Neural progenitor cell (in vitro differentiated cells): Measurements from ENCODE around the gene GDPD2. TPM values are rescaled to one million over a fixed set of nuclear protein-coding genes. Genes with fewer than 3 reads are reported as not detected.

Experiments
- DNase-seq: peaks from one replicate; pipeline ENCODE4 v3.0.0-alpha.2; 2016; ENCODE audit warnings: low spot score
- H2AFZ ChIP-seq: fragments of 200-600 bp; sonication (generic); replicated peaks from 2 replicates; pipeline ENCODE4 v1.6.1; 2016; ENCODE audit warnings: antibody characterized with exemption
- H3F3A ChIP-seq: fragments of 200-600 bp; sonication (generic); 2 replicates; pipeline ENCODE4 v1.6.1; 2016; ENCODE audit warnings: antibody characterized with exemption, low read depth
- H3K27ac ChIP-seq: fragments of 200-600 bp; sonication (generic); 2 replicates; pipeline ENCODE4 v1.5.1; 2016; ENCODE audit warnings: mild to moderate bottlenecking
- H3K27me3 ChIP-seq: fragments of 200-600 bp; sonication (generic); 2 replicates; pipeline ENCODE4 v1.6.1; 2016; ENCODE audit warnings: mild to moderate bottlenecking, moderate library complexity
- H3K36me3 ChIP-seq: fragments of 200-600 bp; sonication (generic); 2 replicates; pipeline ENCODE4 v1.5.1; 2016
- H3K4me1 ChIP-seq: fragments of 200-600 bp; sonication (generic); 2 replicates; pipeline ENCODE4 v1.6.1; 2016; ENCODE audit warnings: mixed run types
- H3K4me2 ChIP-seq: fragments of 200-600 bp; sonication (generic); 2 replicates; pipeline ENCODE4 v1.6.1; 2016
- H3K4me3 ChIP-seq: fragments of 200-600 bp; sonication (generic); 2 replicates; pipeline ENCODE4 v1.5.1; 2016
- H3K79me2 ChIP-seq: fragments of 200-600 bp; sonication (generic); 2 replicates; pipeline ENCODE4 v1.6.1; 2016; ENCODE audit warnings: low read depth
- H3K9ac ChIP-seq: fragments of 200-600 bp; sonication (generic); 2 replicates; pipeline ENCODE4 v1.6.1; 2016
- H3K9me3 ChIP-seq: fragments of 200-600 bp; sonication (generic); 2 replicates; pipeline ENCODE4 v1.5.1; 2016; ENCODE audit warnings: low read depth
- H4K20me1 ChIP-seq: fragments of 200-600 bp; sonication (generic); 2 replicates; pipeline ENCODE4 v1.6.1; 2016; ENCODE audit warnings: low read depth
- H3K27ac Mint-ChIP-seq: 3 replicates; pipeline ENCODE4 v1.8.0; 2021; ENCODE audit warnings: mixed read lengths
- H3K27me3 Mint-ChIP-seq: 2 replicates; pipeline ENCODE4 v1.8.0; 2022; ENCODE audit warnings: low read depth, mild to moderate bottlenecking, inconsistent platforms, moderate library complexity, mixed read lengths; ENCODE audit not compliant: insufficient read depth
- H3K36me3 Mint-ChIP-seq: 3 replicates; pipeline ENCODE4 v1.8.0; 2021; ENCODE audit warnings: mixed read lengths
- H3K4me1 Mint-ChIP-seq: 3 replicates; pipeline ENCODE4 v1.8.0; 2021; ENCODE audit warnings: mixed read lengths
- H3K4me3 Mint-ChIP-seq: 3 replicates; pipeline ENCODE4 v1.8.0; 2021; ENCODE audit warnings: mild to moderate bottlenecking, moderate library complexity, mixed read lengths
- H3K9me3 Mint-ChIP-seq: 3 replicates; pipeline ENCODE4 v1.8.0; 2020; ENCODE audit warnings: mixed read lengths
- EZH2 ChIP-seq: fragments of 200-600 bp; sonication (generic); IDR thresholded peaks from 2 replicates; pipeline ENCODE4 v1.6.1; 2017; ENCODE audit warnings: antibody characterized with exemption, mild to moderate bottlenecking, moderate library complexity
- EZH2phosphoT487 ChIP-seq: fragments of 200-600 bp; sonication (generic); IDR thresholded peaks from 2 replicates; pipeline ENCODE4 v1.6.1; 2017; ENCODE audit warnings: antibody characterized with exemption
- total RNA-seq: library from RNA; depleted of rRNA; stranded (reverse); fragments of >200 nt; gene quantifications from 2 replicates; pipeline ENCODE4 v1.2.3, GENCODE V29; 2015; ENCODE audit warnings: low replicate concordance
- TF ChIP-seq, protein P1 (sequence below): fragments of 200-600 bp; sonication (generic); IDR thresholded peaks from 2 replicates; pipeline ENCODE4 v1.5.1; 2017; ENCODE audit warnings: antibody characterized with exemption, mild to moderate bottlenecking

The GDPD2 gene
- total RNA-seq, 1 donor from 2014 or later: 1.3 TPM

DNA sequence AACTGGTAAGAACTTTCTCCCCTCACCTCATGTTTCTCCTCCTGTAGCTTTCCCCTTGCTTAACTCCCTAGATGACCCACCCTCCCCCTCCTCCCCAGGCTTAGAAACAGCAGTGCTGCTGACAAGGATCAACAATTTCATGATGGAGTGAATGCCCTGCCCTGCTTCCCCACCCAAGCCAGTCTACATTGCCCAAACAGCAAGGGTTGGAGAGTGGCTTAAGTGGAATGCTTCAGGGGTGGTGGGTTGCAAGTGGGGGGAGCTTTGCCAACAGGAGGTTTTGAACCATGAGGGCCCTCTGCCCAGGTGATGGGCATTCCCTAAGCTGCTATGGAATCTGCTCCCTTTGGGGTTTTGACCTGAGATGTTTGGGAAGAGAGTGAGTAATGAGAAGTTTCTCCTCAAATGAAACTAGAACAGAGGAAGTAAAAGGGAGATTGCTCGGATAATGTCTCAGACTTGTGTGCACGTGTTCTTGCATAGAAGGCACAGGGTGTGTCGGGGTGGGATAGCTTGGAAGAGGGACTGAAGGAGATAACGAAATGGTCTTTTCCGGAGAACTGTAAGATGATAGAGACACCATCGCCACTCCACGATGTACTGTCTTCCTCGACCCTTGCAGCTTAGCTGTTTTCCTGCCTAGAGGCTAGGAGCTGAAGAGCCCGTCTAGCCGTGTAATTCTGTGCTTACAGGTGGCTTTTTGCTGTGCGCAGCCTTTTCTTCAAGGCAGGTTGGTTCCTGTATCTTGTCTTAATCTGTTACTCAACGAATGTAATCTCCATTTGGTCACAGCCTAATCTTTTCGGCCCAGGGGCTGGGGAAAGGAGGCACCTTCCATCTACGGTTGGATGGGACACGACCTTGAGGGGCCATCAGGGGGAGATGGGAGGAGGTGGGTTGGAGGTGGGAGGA is 10.1 kb downstream of the GDPD2 start:
- Mint-ChIP-seq H3K36me3 (peaks cover 7% of the 10 kb centered on the region), H3K9me3 (peaks cover 6% of the 10 kb centered on the region), H3K27ac (no peak overlapping the region)

GRCh38 chrX:70433848-70434351 is 10.8 kb downstream of the GDPD2 start:
- Mint-ChIP-seq H3K27me3 (peaks cover 10% of the 10 kb centered on the region), H3K4me3 (peak overlapping the region; percentile 90), H3K9me3 (peaks cover 6% of the 10 kb centered on the region), H3K36me3 (peaks cover 7% of the 10 kb centered on the region), H3K4me1 (peaks cover 14% of the 10 kb centered on the region), H3K27ac (no peak overlapping the region)
- H3K4me3 ChIP-seq: peak overlapping the region; percentile 61
- H3K79me2 ChIP-seq: no peaks in the 10 kb centered on the region
- no peak overlapping the region for H3K27ac ChIP-seq
- DNase-seq: peak; percentile 83
- H3K9me3 ChIP-seq: no peaks in the 10 kb centered on the region
- no peaks in the 10 kb centered on the region for H3F3A ChIP-seq
- no peaks in the 10 kb centered on the region for H3K4me1 ChIP-seq
- peak overlapping the region; percentile 74 for H3K4me2 ChIP-seq
- TF ChIP-seq, protein P1, sequence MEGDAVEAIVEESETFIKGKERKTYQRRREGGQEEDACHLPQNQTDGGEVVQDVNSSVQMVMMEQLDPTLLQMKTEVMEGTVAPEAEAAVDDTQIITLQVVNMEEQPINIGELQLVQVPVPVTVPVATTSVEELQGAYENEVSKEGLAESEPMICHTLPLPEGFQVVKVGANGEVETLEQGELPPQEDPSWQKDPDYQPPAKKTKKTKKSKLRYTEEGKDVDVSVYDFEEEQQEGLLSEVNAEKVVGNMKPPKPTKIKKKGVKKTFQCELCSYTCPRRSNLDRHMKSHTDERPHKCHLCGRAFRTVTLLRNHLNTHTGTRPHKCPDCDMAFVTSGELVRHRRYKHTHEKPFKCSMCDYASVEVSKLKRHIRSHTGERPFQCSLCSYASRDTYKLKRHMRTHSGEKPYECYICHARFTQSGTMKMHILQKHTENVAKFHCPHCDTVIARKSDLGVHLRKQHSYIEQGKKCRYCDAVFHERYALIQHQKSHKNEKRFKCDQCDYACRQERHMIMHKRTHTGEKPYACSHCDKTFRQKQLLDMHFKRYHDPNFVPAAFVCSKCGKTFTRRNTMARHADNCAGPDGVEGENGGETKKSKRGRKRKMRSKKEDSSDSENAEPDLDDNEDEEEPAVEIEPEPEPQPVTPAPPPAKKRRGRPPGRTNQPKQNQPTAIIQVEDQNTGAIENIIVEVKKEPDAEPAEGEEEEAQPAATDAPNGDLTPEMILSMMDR: peak; percentile 68
- no peak for TF ChIP-seq EZH2
- H4K20me1 ChIP-seq: no peaks in the 10 kb centered on the region
- H3K27me3 ChIP-seq: no peaks in the 10 kb centered on the region
- H3K9ac ChIP-seq: no peak overlapping the region
- no peaks in the 10 kb centered on the region for H3K36me3 ChIP-seq
- peak overlapping the region; percentile 85 for H2AFZ ChIP-seq

More for the DNA sequence above, 10.1 kb downstream of the GDPD2 start:
- Histone ChIP-seq H3K9me3 (no peaks in the 10 kb centered on the region), H3K4me1 (no peaks in the 10 kb centered on the region), H3K27me3 (no peaks in the 10 kb centered on the region), H3K9ac (no peak overlapping the region), H3K27ac (no peak overlapping the region), H3K36me3 (no peaks in the 10 kb centered on the region), H2AFZ (peak overlapping the region; percentile 26), H3K79me2 (no peaks in the 10 kb centered on the region), H3K4me3 (peak overlapping the region; percentile 61), H4K20me1 (no peaks in the 10 kb centered on the region), H3K4me2 (peak overlapping the region; percentile 74), H3F3A (no peaks in the 10 kb centered on the region)
- H3K4me3 Mint-ChIP-seq: peak overlapping the region; percentile 68
- DNase-seq: no peak
- TF ChIP-seq, protein P1: no peak
- TF ChIP-seq EZH2phosphoT487 (no peak), EZH2 (no peak)
- H3K27me3 Mint-ChIP-seq: peaks cover 10% of the 10 kb centered on the region
- peaks cover 14% of the 10 kb centered on the region for H3K4me1 Mint-ChIP-seq

GRCh38 chrX:70434352-70434866 is 11.3 kb downstream of the GDPD2 start:
- peaks cover 10% of the 10 kb centered on the region for H3K27me3 Mint-ChIP-seq
- no peaks in the 10 kb centered on the region for H3K36me3 ChIP-seq
- no peaks in the 10 kb centered on the region for H3K4me1 ChIP-seq
- peaks cover 14% of the 10 kb centered on the region for H3K4me1 Mint-ChIP-seq
- H3F3A ChIP-seq: no peaks in the 10 kb centered on the region
- peaks cover 8% of the 10 kb centered on the region for H3K9me3 Mint-ChIP-seq
- peak overlapping the region; percentile 85 for H2AFZ ChIP-seq
- H3K9ac ChIP-seq: no peak overlapping the region
- peak; percentile 92 for DNase-seq
- TF ChIP-seq EZH2phosphoT487 (no peak), EZH2 (no peak)
- TF ChIP-seq, protein P1: no peak
- H3K4me3 ChIP-seq: peak overlapping the region; percentile 61
- no peaks in the 10 kb centered on the region for H3K27me3 ChIP-seq
- no peaks in the 10 kb centered on the region for H3K79me2 ChIP-seq
- H3K9me3 ChIP-seq: no peaks in the 10 kb centered on the region
- peak overlapping the region; percentile 66 for H3K27ac Mint-ChIP-seq
- H4K20me1 ChIP-seq: no peaks in the 10 kb centered on the region
- H3K36me3 Mint-ChIP-seq: peaks cover 7% of the 10 kb centered on the region
- H3K4me2 ChIP-seq: peak overlapping the region; percentile 74
- H3K4me3 Mint-ChIP-seq: peak overlapping the region; percentile 90
- no peak overlapping the region for H3K27ac ChIP-seq
